GM19023 (cell line): ENCODE data around the gene DLG1.
"Not testable (repeated sequence)": the region's sequence is repeated elsewhere in the genome, so short reads cannot be mapped to it uniquely, and the experiment has no call there.

Source experiments
- ATAC-seq: cut with Tn5 transposase; IDR thresholded peaks from one replicate; pipeline ENCODE4 v1.9.1; 2021; ENCODE audit warnings: mild to moderate bottlenecking, moderate library complexity; ENCODE audit not compliant: unreplicated experiment

The DLG1 gene

DNA sequence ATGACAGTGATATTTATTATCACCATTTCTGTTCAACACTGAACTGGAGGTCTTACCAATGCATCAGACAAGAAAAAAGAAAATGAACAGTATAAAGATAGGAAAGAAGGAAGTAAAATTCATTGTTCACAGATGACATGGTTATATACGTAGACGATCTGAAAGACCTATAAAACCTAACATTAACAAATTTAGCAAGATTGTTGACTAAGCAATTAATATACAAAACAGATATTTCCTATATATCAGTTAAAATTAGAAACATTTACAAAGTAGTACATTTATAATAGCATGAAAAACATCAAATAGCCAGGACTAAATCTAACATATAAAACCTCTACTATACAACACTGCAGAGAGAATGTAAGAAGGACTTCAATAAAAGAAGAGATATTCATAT, 176.0 kb downstream of the DLG1 start:
- no peak for ATAC-seq

DNA sequence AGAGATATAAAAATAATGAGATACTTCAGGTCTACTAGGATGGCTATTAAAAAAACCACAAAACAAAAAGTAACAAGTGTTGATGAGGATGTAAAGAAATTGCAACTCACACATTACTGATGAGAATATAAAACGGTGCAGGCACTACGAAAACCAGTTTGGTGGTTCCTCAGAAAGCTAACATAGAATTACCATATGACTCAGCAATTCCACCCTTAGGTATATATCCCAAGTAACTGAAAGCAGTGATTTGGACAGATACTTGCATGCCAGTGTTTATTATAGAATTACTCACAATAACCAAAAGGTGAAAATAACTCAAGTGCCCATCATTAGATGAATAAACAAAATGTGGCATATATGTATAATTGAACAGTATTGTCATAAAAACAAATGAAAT, 181.3 kb downstream of the DLG1 start:
- no peak for ATAC-seq

DNA sequence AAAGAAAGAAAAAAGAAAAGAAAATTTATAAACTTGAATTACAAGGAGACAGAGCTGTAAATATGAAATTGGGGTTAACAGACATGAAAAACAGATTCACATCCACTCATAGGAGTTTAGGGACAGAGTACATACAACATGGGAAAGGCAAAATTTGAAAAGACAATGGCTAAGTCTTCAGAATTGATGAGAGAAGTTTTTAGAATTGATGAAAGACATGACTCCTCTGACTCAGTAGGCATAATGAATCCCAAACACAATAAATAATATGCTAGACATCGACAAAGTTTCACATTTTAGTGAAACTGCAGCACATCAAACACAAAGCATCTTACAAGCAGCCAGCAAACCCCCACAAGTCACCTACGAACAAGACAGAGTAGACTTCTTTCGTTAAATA, 184.4 kb downstream of the DLG1 start:
- no peak for ATAC-seq

DNA sequence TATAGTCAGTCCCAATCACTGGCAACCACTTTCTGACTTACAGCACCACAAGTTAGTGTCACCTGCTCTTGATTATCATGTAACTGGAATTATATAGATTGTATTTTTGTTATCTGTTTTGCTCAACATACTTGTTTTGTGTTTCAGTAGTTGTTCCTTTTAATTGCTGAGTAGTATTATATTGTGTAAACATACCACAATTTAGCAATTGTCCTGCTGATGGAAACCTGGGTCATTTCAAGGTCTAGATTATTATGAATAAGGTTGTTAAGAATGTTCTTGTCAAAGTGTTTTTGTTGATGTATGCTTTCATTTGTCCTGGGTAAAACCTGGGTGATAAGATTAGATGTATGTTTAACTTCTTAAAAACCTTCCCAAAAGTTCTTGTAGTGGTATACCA, 186.7 kb downstream of the DLG1 start:
- ATAC-seq, result no peak

- ATAC-seq, result no peak
These were observed 192.6 kb downstream of the DLG1 start for GRCh38 chr3:197105786-197106185.

DNA sequence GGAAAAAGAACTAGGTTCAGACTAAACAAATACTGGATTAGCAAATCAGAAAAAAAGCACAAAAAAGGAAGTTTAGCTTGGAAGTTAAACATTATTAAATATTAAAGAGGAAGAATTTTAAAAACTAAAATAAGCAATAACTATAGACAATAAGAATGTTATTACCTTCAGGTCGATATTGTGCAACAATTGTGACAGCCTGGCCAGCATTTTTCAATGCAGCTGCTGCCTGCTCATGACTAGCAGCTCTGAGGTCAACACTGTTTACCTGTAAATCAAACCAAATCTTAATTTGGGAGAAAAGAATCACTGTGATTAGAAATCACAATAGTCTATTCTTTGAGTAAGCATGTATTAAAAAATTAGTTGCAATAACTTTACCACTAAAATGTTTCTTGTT, 193.7 kb downstream of the DLG1 start:
- ATAC-seq, result no peak

GRCh38 chr3:197103766-197104165, 194.6 kb downstream of the DLG1 start:
- no peak for ATAC-seq

GRCh38 chr3:197093871-197094270, 204.5 kb downstream of the DLG1 start:
- no peak for ATAC-seq

GRCh38 chr3:197088370-197088769, 210.0 kb downstream of the DLG1 start:
- ATAC-seq, result no peak

DNA sequence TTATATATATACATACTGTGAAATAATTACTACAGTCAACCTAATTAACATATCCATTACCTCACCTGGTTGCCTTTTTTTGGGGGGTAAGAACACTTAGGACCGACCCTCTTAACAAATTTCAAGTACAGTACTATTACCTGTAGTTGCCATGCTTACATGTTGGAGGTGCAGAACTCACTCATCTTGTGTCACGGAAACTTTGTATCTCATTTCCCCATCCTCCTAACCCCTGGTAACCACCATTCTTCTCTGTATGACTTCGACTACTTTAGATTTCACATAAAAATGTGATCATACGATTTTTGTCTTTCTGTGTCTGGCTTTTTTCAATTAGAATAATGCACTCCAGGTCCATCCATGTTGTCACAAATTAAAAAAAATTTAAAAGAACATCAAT, 213.3 kb downstream of the DLG1 start:
- ATAC-seq, result no peak

DNA sequence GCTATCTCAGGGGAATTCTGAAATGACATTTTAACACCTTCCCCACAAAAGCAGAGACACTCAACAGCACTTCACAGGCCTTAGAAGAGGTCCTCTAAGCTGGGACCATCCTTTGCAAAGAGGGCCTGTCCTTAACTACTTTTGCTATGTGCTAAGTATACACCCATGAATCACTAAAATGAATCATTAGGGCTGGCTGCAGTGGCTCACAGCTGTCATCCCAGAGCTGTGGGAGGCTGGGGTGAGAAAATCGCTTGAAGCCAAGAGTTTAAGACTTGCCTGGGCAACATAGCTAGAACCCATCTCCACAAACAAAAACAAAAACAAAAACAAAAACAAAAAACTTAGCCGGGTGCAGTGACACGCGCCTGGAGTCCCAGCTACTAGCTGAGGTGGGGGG, 214.9 kb downstream of the DLG1 start:
- ATAC-seq, result no peak

DNA sequence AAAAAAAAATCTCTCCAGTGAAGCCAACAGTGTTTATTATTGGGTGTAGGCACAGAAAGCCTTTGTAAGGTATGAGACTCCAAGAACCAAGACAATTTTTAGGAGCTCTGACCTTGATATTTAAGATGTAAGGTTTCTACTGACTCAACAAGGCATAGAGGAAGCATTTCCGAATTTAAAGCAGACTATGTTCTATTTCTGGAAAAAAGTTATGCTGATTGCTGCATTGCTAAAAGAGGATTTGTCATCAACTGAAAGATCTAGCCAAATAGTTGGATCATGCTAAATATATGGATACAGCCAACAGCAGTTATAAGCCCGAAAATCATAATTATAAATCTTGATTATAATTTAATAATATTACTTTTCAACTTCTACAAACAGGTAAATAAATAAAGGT, 215.5 kb downstream of the DLG1 start:
- no peak for ATAC-seq

DNA sequence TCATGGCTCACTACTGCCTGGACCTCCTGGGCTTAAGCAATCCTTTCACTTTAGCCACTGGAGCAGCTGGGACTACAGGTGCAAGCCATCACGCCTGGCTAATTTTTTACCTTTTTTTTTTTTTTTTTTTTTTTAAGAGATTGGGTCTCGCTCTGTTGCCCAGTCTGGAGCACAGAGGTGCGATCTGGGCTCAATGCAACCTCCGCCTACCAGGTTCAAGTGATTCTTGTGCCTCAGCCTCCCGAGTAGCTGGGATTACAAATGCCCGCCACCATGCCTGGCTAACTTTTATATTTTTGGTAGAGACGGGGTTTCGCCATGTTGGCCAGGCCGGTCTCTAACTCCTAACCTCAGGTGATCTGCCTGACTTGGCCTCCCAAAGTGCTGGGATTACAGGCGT, 218.1 kb downstream of the DLG1 start:
- no peak for ATAC-seq

- ATAC-seq, result no peak
These were observed 222.0 kb downstream of the DLG1 start for GRCh38 chr3:197076415-197076814.

DNA sequence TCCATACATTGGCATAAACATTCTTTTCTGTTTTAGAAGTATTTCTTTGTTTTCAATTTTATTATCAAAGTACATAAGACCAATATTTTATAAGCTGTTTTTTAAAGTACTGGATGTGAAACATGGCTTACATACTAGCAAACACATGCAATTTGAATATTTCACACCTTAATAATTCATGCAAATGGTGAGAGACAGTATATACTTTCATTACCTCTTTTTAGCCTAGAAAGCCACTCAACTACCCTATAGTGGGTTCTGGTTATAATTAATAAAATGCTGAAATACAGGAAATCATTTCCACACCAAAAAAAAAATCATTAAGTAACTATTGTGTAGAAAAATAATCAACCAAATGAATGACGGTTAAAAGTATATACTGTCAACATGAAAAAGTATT, 230.3 kb downstream of the DLG1 start:
- ATAC-seq, result no peak

DNA sequence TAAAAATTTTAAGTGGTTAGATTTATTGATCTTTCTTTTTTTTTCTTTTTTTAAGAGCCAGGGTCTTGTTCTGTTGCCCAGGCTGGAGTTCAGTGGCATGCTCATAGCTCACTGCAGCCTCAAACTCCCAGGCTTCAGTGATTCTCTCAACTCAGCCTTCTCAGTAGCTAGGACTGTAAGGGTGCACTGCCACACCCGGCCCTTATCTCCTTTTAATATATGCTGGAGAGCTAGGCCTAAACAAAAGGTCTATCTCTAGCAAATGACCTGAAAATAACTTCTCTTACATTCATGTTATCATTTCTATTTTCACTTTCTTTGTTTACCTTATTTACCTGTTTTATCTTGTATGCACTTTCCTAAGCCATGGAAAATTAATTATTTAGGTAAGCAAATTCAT, 233.6 kb downstream of the DLG1 start:
- no peak for ATAC-seq

GRCh38 chr3:197062446-197062845, 236.0 kb downstream of the DLG1 start:
- ATAC-seq, result no peak

DNA sequence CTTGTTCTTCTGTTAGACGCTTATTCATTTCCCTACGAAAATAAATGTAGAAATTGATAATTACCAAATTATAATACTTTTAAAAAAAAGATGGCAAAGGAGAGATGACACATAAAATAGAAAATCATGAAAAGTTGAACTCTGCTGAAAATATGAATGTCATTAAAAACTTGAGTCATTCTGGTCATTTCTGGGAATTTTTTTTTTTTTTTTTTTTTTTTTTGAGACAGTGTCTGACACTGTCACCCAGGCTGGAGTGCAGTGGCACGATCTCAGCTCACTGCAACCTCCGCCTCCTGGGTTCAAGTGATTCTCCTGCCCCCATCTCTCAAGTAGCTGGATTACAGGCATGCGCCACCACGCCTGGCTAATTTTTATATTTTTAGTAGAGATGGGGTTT, 246.8 kb downstream of the DLG1 start:
- not testable (repeated sequence) for ATAC-seq

DNA sequence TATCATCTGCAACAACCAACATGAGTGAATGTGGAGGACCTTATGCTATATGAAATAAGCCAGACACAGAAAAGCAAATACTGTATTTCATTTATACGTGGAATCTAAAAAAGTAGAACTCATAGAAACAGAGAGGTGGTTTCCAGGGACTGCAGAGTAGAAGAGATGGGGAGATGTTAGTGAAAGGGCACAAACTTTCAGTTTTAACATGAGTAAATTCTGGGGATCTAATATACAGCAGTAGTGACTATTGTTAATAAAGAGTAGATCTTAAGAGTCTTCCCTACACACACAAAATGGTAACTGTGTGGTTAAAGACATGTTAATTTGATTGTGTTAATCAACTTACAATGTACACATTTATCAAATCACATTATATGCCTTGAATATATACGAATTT, 247.9 kb downstream of the DLG1 start:
- no peak for ATAC-seq

DNA sequence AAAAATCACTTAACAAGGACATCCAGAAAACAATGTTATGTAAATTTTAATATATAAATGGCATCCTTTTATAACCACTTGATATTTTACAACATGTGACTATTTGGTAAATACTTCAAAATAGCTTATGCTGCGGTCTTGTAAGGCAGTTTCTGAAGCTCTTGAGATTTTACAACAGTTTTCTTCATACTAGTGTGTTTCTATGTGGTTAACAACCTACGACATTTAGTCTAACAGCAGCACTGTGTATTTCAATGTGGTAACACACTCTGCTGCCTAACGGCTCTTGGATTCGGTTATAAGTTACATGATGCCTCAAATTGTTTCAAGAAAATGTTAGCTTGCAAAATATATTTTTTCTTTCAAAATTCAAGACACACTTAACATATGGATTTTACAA, 255.9 kb downstream of the DLG1 start:
- no peak for ATAC-seq

DNA sequence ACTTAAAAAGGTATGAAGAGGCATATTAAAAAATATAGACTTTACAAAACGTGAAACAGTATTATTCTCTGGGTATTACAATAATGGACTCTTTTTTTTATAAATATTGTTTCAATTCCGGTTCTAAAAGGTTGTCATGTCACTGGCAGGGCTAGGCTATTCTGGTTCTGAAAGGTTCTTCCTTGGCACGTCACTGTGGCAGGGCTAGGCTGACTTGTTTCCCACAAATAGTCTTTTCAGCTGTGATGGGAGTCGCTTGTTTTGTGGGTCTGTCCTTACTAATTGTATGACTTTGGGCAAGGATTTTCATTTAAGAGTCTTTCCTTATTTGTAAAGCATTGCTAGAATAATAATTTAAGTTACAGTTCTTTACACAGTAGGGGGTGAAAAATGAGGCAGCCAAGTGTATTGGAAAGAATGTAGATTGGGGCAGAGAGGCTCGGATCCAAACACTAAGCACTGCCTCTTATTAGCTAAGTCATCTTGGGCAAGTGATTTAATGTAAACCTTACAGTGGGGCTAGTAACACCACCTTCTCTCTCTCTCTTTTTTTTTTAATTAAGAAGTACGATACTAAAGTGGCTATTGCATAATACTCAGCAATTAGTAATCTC, 256.4 kb downstream of the DLG1 start:
- no peak for ATAC-seq

DNA sequence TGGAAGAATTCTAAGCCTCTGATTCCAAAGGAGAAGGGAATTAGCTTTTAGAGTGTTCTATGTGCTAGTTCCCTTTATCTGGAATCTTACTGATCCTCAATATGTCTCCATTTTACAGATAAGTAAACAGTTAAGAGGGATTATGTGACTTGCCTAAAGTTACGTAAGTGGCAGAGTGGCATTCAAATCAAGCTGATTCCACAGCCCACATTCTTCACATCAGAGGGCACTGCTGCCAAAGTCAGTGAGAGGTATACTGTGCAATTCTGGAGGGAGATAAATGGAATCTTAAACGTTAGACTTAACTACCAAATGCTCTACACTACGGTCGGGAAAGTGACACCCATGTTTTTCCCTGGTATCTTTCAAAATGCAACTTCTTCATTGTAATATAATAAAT, 257.8 kb downstream of the DLG1 start:
- ATAC-seq, result no peak

DNA sequence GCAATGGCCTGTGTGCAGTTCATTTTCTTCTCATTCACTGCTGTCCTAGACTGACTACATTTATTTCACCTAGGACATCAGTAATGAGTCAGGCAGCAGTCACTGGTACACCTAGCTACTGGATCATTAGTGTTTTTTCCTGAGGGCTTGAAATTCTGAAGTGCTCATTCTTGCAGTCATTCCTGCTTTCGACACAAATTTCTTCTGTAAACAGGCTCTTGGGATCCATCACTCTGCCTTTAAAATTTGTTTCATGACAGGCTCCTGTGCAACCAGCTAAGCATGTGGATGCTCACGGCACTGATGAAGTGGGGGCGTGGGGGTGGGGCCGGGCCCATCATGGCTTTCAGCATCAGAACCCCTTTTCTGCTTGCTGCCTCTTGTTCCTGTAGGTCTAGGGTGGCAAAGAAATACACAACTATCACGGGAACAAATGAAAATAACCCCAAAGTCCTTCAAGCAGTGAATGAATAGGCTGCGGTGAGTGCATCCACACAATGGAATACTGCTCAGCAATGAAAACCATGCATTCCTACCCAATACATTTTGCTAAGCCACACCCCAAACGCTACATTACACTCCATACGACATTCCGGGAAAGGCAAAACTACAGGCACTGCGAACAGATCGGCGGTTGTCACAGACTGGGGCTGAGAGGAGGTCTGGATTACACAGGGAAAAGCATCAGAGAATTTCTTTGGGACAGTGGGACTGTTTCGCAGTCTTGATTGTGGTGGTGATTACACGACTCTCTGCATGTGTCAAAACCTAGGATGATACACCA, 259.5 kb downstream of the DLG1 start:
- no peak for ATAC-seq
